Activated CD4-positive, alpha-beta T cell treated with anti-CD3 and anti-CD28 coated beads, Interleukin-2, Interleukin-4, amounts not matched to agents 100 ng/mL and 50 ng/mL, durations not matched to agents 16 hours and 8 hours (primary cell): Measurements from ENCODE around the gene ZNF662.
"Not testable (repeated sequence)": the region's sequence is repeated elsewhere in the genome, so short reads cannot be mapped to it uniquely, and the experiment has no call there.

Experiments used
- DNase-seq: peaks from one replicate; pipeline ENCODE4 v3.0.0-alpha.2; 2020; ENCODE audit warnings: low spot score

Gene ZNF662

DNA sequence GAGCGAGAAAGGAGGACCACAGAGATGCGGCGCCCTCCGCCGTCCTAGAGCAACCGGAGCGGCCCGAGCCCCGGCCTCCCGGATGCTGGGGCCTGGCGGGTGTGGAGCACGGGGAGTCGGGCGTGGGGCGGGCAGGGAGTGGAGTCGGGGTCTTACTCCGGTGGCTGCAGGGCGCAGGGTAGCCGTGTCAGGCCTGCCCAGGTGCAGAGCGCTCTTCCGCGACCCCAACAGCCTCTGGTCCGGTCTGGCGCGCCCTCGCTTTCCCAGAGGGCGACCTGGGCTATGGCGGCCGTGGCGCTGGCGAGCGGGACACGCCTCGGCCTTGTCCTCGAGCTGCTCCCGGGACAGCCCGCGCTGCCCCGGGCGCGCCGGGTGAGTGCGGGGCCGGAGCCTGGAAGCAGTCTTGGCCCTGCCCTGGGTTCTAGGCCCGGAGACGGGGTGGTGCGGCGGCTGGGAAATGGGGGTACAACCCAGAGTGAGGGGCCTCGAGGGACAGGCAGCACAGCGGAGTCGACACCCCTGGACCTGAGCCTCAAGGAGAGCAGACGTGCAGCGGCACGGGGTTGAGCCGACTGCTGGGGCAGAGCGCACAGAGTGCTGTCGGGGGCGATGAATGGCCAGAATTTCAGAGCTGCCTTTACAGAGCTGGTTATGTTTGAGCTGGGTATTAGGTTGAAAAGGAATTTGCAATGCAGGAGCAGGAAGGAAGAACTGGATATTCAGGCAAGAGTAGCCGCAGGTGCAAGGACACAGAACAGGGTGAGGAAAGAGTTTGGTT lies at the start of gene ZNF662:
Gene ZNF662 (plus strand): TSS at position 73 of the 778 bp plus-strand sequence. CDS start 1,973 bp downstream, outside the sequence.
- no peak for DNase-seq

GRCh38 chr3:42856544-42856943 lies 49.4 kb upstream of the ZNF662 start:
- no peak for DNase-seq

DNA sequence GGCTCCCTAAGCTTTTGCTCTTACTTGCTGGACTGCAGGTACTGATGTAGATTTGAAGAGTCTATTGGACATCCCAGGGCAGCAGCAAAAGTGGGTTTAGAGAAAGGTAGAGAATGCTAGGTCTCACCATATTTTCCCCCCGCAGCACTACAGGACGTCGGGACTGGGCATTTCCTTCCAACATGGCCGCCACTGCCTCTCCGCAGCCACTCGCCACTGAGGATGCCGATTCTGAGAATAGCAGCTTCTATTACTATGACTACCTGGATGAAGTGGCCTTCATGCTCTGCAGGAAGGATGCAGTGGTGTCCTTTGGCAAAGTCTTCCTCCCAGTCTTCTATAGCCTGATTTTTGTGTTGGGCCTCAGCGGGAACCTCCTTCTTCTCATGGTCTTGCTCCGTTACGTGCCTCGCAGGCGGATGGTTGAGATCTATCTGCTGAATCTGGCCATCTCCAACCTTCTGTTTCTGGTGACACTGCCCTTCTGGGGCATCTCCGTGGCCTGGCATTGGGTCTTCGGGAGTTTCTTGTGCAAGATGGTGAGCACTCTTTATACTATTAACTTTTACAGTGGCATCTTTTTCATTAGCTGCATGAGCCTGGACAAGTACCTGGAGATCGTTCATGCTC lies 41.5 kb upstream of the ZNF662 start:
- DNase-seq: no peak

- DNase-seq: no peak
Measured at GRCh38 chr3:42865256-42865655, 40.7 kb upstream of the ZNF662 start.

DNA sequence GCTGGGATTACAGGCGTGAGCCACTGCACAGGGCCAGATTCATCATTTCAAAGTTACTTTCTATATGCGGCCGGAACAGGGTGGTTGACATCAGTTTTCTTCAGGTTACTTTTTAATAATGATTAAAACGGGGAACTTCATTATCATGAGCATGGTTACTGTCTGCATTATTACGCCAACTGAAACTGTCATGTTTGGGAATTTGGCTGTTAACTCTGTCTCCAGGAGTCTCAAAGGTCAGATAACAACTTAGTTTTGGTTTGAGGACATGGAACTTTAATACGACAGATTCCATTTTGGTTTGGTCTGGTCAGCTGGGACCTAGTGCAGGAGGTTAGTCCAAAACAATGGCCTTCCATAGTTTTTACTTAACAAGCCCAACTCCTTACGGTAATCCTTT lies 38.8 kb upstream of the ZNF662 start:
- DNase-seq: no peak

DNA sequence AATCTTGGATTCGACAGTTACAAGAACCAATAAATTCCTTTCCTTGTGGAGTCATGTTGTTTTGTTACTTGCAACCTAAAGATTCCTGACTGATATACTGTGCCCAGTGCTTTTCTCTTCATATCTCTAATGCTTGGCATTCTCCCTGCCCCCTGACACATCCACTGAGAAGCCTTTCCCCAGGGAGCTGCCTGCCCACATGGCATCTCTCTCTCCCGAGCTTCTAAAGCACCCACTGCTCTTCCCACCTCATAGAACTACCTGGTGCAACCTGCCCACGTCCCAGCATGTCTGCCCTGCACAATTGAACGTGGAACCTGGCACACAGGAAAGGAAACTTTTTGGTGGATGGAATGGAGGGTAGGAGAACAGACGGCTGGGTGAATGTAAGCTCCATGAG lies 37.1 kb upstream of the ZNF662 start:
- no peak for DNase-seq

DNA sequence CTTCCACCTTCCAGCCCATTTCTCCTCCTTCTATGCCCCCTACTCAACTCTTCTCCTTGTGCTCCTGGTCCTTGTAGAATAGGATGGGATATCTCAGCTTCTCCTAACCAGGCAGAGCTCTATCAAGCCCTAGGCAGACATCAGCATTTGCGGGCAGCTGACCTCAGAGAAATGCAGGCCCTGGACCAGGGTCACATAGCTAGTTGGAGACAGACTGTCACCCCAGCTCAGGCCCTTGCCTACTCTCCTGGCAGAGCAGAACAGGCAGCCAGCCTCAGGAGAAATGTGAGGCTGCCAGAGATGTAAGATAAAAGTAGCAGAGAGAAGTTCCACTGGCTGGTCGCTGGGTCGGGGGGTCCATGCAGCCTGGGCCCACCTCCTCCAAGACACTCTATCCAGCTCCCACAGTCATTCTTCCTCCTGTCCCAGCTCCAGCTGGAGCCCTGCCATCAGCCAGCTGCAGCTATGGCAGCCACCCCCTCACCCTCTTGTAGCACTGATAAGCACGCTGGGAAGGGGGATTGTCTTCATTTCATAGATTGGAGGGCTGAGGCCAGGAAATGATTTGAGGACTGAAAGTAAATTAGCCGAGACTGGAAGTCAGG lies 34.2 kb upstream of the ZNF662 start:
- no peak for DNase-seq

DNA sequence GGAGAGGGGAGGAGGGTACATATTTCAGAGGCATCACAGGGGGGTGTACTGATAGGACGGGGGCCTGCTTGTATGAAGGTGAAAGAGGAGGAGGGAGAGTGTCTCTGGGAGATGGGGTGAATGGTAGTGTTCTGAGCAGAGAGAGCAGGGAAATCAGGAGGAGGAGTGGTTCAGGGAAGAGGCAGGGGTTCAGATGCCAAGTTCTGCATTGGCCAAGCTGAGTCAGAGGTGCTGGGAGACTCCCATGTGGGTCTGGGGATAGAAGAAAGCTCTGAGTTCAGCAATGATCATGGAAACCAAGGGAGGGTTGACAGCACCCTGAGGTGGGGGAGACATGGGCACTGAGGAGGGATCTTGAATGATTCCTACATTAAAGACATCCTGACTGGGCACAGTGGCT lies 33.2 kb upstream of the ZNF662 start:
- no peak for DNase-seq

GRCh38 chr3:42873221-42873982 lies 32.5 kb upstream of the ZNF662 start:
- DNase-seq: no peak

DNA sequence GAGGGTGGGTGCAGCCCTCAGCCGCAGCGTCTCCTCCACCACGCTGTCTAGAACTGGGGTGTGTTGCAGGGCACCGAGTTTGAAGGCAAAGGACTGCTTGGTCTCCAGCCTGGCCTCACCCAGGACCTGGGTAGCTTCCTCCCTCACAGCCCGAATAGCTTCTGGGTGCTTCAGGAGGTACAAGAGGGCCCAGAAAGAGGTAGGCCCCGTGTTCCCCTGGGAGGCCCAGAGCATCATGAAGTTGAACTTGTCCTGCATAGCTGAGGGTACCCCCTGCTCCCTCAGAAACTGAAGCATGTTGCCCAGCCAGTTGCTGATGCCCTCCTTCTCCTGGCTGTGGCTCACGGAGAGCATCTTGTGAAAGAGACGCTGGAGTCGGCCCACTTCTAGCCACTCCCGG lies 31.2 kb upstream of the ZNF662 start:
- DNase-seq: no peak

DNA sequence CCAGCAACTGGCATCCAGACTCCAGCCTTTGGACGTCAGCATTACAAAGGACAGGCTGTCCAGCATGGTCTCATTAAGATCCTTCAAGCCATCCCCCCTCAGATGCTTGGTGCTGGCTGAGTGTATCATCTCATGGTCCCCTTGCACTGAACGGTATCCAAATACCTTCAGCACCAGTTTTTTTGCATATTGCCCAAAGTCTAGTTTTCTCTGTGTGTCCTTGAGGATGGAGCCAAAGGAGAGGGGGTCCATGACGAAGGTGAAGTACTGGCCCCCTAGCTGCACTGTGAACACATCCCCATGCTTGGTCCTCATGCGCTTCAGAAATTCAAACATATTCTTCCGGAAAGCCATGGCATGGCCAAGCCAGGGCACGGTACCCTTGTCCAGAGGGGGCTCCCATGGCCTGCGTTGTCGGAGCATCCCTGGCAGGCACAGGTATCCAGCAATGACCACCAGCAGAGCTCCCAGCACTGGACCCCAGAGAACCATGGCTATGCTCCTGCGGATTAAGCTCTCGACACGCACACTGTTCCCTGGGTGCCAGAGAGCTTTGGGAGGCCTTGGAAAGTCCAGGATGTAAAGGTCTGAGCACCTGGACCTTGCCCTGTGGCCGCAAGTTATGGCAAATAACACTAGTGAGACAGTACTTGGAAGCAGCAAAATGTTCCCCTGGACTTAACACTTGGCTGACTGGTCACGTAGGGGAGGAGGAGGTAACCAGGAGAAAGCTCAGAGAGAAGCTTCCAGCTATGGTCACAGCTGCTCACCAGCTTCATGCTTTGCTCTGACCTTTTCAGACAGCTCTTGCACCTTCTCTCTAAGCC lies 30.4 kb upstream of the ZNF662 start, which contains the start of gene CYP8B1:
Gene CYP8B1 (minus strand): TSS at position 555 of the 827 bp plus-strand sequence. CDS start 63 bp downstream, at position 492.
- no peak for DNase-seq

- DNase-seq: no peak
Measured at GRCh38 chr3:42876401-42876800, 29.5 kb upstream of the ZNF662 start.

GRCh38 chr3:42876940-42877720 lies 28.8 kb upstream of the ZNF662 start:
- DNase-seq: no peak

DNA sequence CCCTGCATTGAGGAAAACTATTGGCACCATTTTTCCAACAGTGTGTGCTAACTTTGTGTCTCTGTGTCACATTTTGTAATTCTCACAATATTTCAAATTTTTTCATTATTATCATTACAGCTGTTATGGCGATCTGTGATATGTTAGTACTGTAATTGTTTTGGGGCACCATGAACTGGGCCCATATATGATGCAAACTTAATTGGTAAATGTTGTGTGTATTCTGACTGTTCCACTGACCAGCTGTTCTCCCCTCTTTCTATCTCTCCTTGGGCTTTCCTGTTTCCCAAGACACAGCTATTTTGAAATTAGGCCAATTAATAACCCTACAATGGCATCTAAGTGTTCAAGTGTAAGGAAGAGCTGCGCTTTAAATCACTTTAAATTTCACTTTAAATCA lies 28.1 kb upstream of the ZNF662 start:
- no peak for DNase-seq

GRCh38 chr3:42880183-42880582 lies 25.8 kb upstream of the ZNF662 start:
- DNase-seq: no peak

GRCh38 chr3:42880601-42881451 lies 25.1 kb upstream of the ZNF662 start:
- peak; percentile 92 for DNase-seq

GRCh38 chr3:42883251-42883930 lies 22.6 kb upstream of the ZNF662 start:
- not testable (repeated sequence) for DNase-seq

DNA sequence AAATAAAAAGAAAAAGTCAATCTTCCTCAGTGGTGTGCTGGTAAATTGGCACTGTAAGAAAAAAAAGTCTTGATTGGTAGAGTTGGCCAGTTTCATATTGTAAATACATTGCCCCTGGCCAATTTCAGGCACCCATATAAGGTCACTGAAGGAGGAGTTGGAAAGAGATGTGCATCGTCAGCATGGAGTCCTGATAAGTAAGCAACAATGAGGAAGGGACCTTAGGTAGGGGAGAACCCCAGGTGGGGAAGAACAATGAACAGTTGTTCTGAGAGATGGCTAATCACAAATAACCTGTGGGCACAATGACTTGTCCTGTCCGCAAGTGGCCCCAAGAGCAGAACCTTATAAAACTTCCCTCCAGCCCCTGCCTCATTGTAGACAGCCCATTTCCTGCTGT lies 21.6 kb upstream of the ZNF662 start:
- no peak for DNase-seq

- no peak for DNase-seq
Measured at GRCh38 chr3:42886294-42886822, 19.6 kb upstream of the ZNF662 start.
